ENCODE measurements around the gene SLC26A3.

Gene SLC26A3

GRCh38 chr7:107746006-107746405 lies 57.0 kb downstream of the SLC26A3 start:
- no peak for TF ChIP-seq TAF1 (IDR thresholded peaks at IDR 0.05; ENCODE audit: low read depth)
- TF ChIP-seq TCF12 (IDR thresholded peaks at IDR 0.05; ENCODE audit: low read depth) = no peak

DNA sequence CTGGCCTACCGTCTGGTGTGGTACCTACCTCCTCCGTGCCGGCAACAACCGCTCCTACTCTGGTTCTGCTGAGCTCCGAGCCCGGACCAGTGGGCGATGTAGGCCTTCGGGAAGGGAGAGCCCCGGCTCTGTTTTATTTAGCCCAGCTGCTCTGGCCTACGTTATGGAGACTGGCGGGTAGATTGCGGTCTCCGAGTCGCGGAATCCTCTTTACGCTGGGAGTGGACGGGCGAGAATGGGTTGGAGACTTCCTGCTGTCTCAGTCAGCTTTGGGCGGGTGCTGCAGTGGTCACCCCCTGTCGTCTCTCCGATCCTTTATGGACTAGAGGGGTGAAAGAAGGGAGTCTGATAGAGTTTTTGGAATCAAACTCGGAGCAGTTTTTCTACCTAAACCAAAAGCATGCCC lies 58.7 kb downstream of the SLC26A3 start:
- TF ChIP-seq TEAD4 (IDR thresholded peaks at IDR 0.05) (no peak), MAX (IDR thresholded peaks at IDR 0.05) (peak; percentile 10; the same call in 1 of the 2 replicates), EP300 (IDR thresholded peaks at IDR 0.05; ENCODE audit: borderline replicate concordance) (no peak), TAF1 (IDR thresholded peaks at IDR 0.05; ENCODE audit: low read depth) (0 out of 2 replicates have a peak, but pooled peaks have one; percentile 51), YY1 (IDR thresholded peaks at IDR 0.05; ENCODE audit: low read depth) (0 out of 2 replicates have a peak, but pooled peaks have one; percentile 9)

DNA sequence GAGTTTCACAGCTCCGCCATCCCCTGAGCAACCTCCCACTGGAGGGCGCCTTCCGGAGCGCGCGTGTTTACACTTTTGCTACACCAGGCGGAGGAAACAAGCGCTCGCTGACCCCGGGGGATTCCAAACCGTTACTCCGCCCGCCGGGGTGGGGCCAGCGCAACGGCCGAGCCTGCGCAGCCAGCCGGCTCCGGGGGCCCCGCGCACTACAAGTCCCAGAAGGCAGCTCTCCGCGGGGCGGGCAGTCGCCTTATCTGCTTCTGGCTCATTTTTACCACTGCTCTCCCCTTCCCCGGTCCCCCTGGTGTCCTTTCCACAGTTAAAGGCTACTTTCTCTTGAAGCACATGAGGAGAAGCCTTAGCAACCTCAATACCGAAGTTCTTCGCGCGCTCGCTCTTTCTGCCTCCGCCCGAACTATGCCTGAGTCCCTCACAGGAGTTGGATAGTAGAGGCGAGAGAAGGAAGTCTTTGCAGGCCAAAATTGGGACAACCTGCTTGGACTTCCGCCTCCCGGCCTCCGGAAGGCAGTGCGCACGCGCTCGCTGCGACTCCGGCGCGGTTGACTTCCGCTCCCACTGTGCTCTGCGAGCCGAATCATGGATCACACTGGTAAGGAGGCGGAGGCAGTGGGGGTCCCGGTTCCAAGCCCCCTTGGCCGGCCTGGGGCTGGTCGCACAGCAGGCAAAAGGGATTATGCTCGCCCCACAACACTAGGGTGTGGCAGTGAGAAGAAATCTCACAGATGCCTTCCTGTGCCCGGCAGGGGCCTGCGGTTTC lies 59.3 kb downstream of the SLC26A3 start, which contains the start of gene CBLL1:
Gene CBLL1 (plus strand): TSS at position 576 of the 778 bp plus-strand sequence. CDS start 22 bp downstream, at position 598.
- no peak for TF ChIP-seq CEBPB (IDR thresholded peaks at IDR 0.05)
- peak; percentile 42; the same call in 1 of the 2 replicates for TF ChIP-seq RAD21 (IDR thresholded peaks at IDR 0.05; ENCODE audit: low read depth)
- peak; percentile 97 for TF ChIP-seq ZBTB7A (IDR thresholded peaks at IDR 0.05; ENCODE audit: low read depth)
- TF ChIP-seq FOXM1 (IDR thresholded peaks at IDR 0.05; ENCODE audit: borderline replicate concordance, low read depth) = 0 out of 2 replicates have a peak, but pooled peaks have one; percentile 41
- TF ChIP-seq EGR1 (IDR thresholded peaks at IDR 0.05) = 0 out of 2 replicates have a peak, but pooled peaks have one; percentile 9
- no peak for TF ChIP-seq CREB1 (IDR thresholded peaks at IDR 0.05; ENCODE audit: low read depth)
- no peak for TF ChIP-seq EP300 (IDR thresholded peaks at IDR 0.05; ENCODE audit: borderline replicate concordance)
- TF ChIP-seq YY1 (IDR thresholded peaks at IDR 0.05; ENCODE audit: low read depth) = peak; percentile 81
- no peak for TF ChIP-seq NFIC (IDR thresholded peaks at IDR 0.05)
- TF ChIP-seq TEAD4 (IDR thresholded peaks at IDR 0.05) = no peak
- peak; percentile 84 for TF ChIP-seq TAF1 (IDR thresholded peaks at IDR 0.05; ENCODE audit: low read depth)
- peak; percentile 67 for TF ChIP-seq MAX (IDR thresholded peaks at IDR 0.05)
- no peak for TF ChIP-seq REST (IDR thresholded peaks at IDR 0.05; ENCODE audit: low read depth)
- TF ChIP-seq TCF12 (IDR thresholded peaks at IDR 0.05; ENCODE audit: low read depth) = peak; percentile 42

- no peak for TF ChIP-seq EGR1 (IDR thresholded peaks at IDR 0.05)
- no peak for TF ChIP-seq TEAD4 (IDR thresholded peaks at IDR 0.05)
- TF ChIP-seq EP300 (IDR thresholded peaks at IDR 0.05; ENCODE audit: borderline replicate concordance) = no peak
- TF ChIP-seq TAF1 (IDR thresholded peaks at IDR 0.05; ENCODE audit: low read depth) = no peak
- no peak for TF ChIP-seq CREB1 (IDR thresholded peaks at IDR 0.05; ENCODE audit: low read depth)
- TF ChIP-seq ZBTB7A (IDR thresholded peaks at IDR 0.05; ENCODE audit: low read depth) = no peak
- TF ChIP-seq NFIC (IDR thresholded peaks at IDR 0.05) = no peak
- TF ChIP-seq FOXM1 (IDR thresholded peaks at IDR 0.05; ENCODE audit: borderline replicate concordance, low read depth) = no peak
- TF ChIP-seq MAX (IDR thresholded peaks at IDR 0.05) = no peak
- TF ChIP-seq YY1 (IDR thresholded peaks at IDR 0.05; ENCODE audit: low read depth) = no peak
- no peak for TF ChIP-seq TCF12 (IDR thresholded peaks at IDR 0.05; ENCODE audit: low read depth)
- TF ChIP-seq, protein P1, sequence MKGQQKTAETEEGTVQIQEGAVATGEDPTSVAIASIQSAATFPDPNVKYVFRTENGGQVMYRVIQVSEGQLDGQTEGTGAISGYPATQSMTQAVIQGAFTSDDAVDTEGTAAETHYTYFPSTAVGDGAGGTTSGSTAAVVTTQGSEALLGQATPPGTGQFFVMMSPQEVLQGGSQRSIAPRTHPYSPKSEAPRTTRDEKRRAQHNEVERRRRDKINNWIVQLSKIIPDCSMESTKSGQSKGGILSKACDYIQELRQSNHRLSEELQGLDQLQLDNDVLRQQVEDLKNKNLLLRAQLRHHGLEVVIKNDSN (IDR thresholded peaks at IDR 0.05) = no peak
- no peak for TF ChIP-seq RAD21 (IDR thresholded peaks at IDR 0.05; ENCODE audit: low read depth)
- no peak for TF ChIP-seq CEBPB (IDR thresholded peaks at IDR 0.05)
- TF ChIP-seq REST (IDR thresholded peaks at IDR 0.05; ENCODE audit: low read depth) = no peak
Measured at GRCh38 chr7:107742678-107743566, 60.1 kb downstream of the SLC26A3 start.

DNA sequence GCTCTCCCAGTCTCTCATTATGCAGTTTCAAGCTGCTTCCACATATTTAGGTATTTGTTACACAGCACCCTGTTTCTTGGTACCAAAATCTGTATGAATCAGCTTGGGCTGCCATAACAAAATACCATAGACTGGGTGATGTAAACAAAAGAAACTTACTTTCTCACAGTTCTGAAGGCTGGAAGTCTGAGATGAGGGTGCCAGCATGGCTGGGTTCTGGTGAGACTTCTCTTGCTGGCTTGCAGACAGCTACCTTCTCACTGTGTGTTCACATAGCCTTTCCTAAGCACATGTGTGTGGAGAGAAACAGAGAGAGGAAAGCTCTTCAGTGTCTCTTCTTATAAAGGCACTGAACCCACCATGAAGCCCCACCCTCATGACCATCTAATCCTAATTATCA lies 74.7 kb downstream of the SLC26A3 start:
- no peak for TF ChIP-seq ZBTB7A (IDR thresholded peaks at IDR 0.05; ENCODE audit: low read depth)
- TF ChIP-seq YY1 (IDR thresholded peaks at IDR 0.05; ENCODE audit: low read depth) = no peak
- TF ChIP-seq REST (IDR thresholded peaks at IDR 0.05; ENCODE audit: low read depth) = no peak
- TF ChIP-seq TCF12 (IDR thresholded peaks at IDR 0.05; ENCODE audit: low read depth) = no peak
- TF ChIP-seq TAF1 (IDR thresholded peaks at IDR 0.05; ENCODE audit: low read depth) = no peak
- no peak for TF ChIP-seq EGR1 (IDR thresholded peaks at IDR 0.05)
- TF ChIP-seq NFIC (IDR thresholded peaks at IDR 0.05) = no peak
- TF ChIP-seq, protein P1 (IDR thresholded peaks at IDR 0.05) = no peak
- no peak for TF ChIP-seq EP300 (IDR thresholded peaks at IDR 0.05; ENCODE audit: borderline replicate concordance)
